GM19023 (cell line): Measurements from ENCODE around the gene RNU6-9.
"Not testable (repeated sequence)": the region's sequence is repeated elsewhere in the genome, so short reads cannot be mapped to it uniquely, and the experiment has no call there.

Experiments used
- ATAC-seq: cut with Tn5 transposase; IDR thresholded peaks from one replicate; pipeline ENCODE4 v1.9.1; 2021; ENCODE audit warnings: mild to moderate bottlenecking, moderate library complexity; ENCODE audit not compliant: unreplicated experiment

Gene RNU6-9

GRCh38 chr19:876780-877314, 16.4 kb upstream of the RNU6-9 start:
- no peak for ATAC-seq

GRCh38 chr19:877992-878660, 15.2 kb upstream of the RNU6-9 start:
- not testable (repeated sequence) for ATAC-seq

- ATAC-seq: not testable (repeated sequence)
Measured at GRCh38 chr19:878751-879561, 14.3 kb upstream of the RNU6-9 start.

GRCh38 chr19:879711-880438, 13.4 kb upstream of the RNU6-9 start:
- ATAC-seq: no peak

- no peak for ATAC-seq
Measured at GRCh38 chr19:881385-882071, 11.8 kb upstream of the RNU6-9 start.

GRCh38 chr19:882871-883497, 10.3 kb upstream of the RNU6-9 start:
- ATAC-seq: no peak

- ATAC-seq: no peak
Measured at GRCh38 chr19:883661-884211, 9.5 kb upstream of the RNU6-9 start.

- ATAC-seq: no peak
Measured at GRCh38 chr19:884420-885211, 8.7 kb upstream of the RNU6-9 start.

GRCh38 chr19:885536-886224, 7.6 kb upstream of the RNU6-9 start:
- ATAC-seq: no peak

- ATAC-seq: no peak
Measured at GRCh38 chr19:887072-887471, 6.2 kb upstream of the RNU6-9 start.

- ATAC-seq: no peak
Measured at GRCh38 chr19:887599-887998, 5.7 kb upstream of the RNU6-9 start.

GRCh38 chr19:888581-889385, 4.5 kb upstream of the RNU6-9 start:
- ATAC-seq: no peak

GRCh38 chr19:889662-890295, 3.5 kb upstream of the RNU6-9 start:
- ATAC-seq: no peak

GRCh38 chr19:890831-891230, 2.5 kb upstream of the RNU6-9 start:
- ATAC-seq: no peak

- not testable (repeated sequence) for ATAC-seq
Measured at GRCh38 chr19:891421-892200, 1.7 kb upstream of the RNU6-9 start.

- ATAC-seq: no peak
Measured at GRCh38 chr19:892243-892893, 916 bp upstream of the RNU6-9 start.
